ENCODE measurements around the gene GCLM.
"Not testable (repeated sequence)": the region's sequence is repeated elsewhere in the genome, so short reads cannot be mapped to it uniquely, and the experiment has no call there.

Gene GCLM

GRCh38 chr1:93864175-93864574, 45.1 kb downstream of the GCLM start:
- DNase-seq (ENCODE audit: low read depth): no peak
- TF ChIP-seq CTCF (IDR thresholded peaks at IDR 0.05; ENCODE audit: control insufficient read depth, insufficient read depth, low read depth, low read length, missing control alignments): no peak

DNA sequence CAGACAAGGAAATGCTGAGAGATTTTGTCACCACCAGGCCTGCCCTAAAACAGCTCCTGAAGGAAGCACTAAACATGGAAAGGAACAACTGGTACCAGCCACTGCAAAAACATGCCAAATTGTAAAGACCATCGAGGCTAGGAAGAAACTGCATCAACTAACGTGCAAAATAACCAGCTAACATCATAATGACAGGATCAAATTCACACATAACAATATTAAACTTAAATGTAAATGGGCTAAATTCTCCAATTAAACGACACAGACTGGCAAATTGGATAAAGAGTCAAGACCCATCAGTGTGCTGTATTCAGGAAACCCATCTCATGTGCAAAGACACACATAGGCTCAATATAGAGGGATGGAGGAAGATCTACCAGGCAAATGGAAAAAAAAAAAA, 51.6 kb downstream of the GCLM start:
- not testable (repeated sequence) for H3K4me3 ChIP-seq (ENCODE audit: control insufficient read depth, low read depth, low read length); DNase-seq (ENCODE audit: low read depth)

More at GRCh38 chr1:93864175-93864574, 45.1 kb downstream of the GCLM start:
- no peak overlapping the region for H3K4me3 ChIP-seq (ENCODE audit: control insufficient read depth, low read depth, low read length)

DNA sequence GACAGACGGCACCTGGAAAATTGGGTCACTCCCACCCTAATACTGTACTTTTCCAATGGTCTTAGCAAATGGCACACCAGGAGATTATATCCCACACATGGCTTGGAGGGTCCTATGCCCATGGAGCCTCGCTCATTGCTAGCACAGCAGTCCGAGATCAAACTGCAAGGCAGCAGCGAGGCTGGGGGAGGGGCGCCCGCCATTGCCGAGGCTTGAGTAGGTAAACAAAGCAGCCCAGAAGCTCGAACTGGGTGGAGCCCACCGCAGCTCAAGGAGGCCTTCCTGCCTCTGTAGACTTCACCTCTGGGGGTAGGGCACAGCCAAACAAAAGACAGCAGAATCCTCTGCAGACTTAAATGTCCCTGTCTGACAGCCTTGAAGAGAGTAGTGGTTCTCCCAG, 53.2 kb downstream of the GCLM start:
- DNase-seq (ENCODE audit: low read depth); H3K4me3 ChIP-seq (ENCODE audit: control insufficient read depth, low read depth, low read length): not testable (repeated sequence)

DNA sequence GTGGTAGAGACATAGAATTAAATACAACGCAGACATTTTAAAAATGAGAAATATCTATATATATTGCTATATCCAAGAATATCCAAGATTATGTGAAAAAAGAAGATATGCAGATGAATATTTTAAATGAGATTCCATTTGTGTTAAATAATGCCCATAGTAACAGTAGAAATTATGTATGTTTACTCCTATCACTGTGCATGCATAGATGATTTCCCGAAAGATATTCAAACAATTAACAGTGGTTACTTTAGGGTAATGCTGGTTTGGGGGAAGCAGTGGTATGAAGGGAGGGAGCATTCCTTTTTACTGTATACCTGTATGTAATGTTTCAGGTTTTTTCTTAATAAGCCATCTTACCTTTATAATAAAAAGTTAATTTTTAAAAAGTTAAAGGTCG, 55.3 kb downstream of the GCLM start:
- DNase-seq (ENCODE audit: low read depth): no peak
- TF ChIP-seq CTCF (IDR thresholded peaks at IDR 0.05; ENCODE audit: control insufficient read depth, insufficient read depth, low read depth, low read length, missing control alignments): no peak
- no peak overlapping the region for H3K4me3 ChIP-seq (ENCODE audit: control insufficient read depth, low read depth, low read length)

DNA sequence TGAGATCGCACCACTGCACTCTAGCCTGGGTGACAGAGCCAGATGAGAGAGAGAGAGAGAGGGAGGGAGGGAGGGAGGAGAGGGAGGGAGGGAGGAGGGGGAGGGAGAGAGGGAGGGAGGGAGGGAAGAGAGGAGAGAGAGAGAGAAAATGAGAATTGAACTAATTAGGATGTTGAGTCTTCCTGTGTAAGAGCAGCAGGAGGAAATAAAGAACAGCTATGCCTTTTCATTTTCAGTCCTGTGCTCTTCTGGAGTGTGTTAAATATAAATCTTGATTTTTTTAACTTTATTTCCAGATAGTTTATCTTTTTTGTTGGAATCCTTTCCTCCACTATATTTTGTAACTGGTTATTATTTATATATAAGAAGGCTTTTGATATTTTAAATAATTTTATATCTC, 57.4 kb downstream of the GCLM start:
- H3K4me3 ChIP-seq (ENCODE audit: control insufficient read depth, low read depth, low read length): no peak overlapping the region
- no peak for DNase-seq (ENCODE audit: low read depth)
- TF ChIP-seq CTCF (IDR thresholded peaks at IDR 0.05; ENCODE audit: control insufficient read depth, insufficient read depth, low read depth, low read length, missing control alignments): no peak

DNA sequence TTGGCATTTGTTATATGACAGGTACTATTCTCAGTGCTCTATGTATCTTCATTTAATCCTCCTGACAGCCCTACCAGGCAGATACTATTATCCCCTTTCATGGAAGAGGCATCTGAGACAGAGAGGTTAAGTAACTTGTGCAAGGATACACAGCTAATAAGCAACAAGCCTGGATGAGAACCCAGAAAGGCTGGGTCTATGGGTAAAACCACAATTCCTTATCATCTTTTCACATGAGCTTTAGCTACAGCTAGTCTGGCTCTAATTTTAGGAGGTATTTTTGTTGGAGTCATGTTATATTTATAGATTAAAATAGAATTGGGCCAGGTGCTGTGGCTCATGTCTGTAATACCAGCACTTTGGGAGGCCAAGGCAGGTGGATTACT, 57.9 kb downstream of the GCLM start:
- no peak overlapping the region for H3K4me3 ChIP-seq (ENCODE audit: control insufficient read depth, low read depth, low read length)
- DNase-seq (ENCODE audit: low read depth): no peak
- TF ChIP-seq CTCF (IDR thresholded peaks at IDR 0.05; ENCODE audit: control insufficient read depth, insufficient read depth, low read depth, low read length, missing control alignments): no peak

DNA sequence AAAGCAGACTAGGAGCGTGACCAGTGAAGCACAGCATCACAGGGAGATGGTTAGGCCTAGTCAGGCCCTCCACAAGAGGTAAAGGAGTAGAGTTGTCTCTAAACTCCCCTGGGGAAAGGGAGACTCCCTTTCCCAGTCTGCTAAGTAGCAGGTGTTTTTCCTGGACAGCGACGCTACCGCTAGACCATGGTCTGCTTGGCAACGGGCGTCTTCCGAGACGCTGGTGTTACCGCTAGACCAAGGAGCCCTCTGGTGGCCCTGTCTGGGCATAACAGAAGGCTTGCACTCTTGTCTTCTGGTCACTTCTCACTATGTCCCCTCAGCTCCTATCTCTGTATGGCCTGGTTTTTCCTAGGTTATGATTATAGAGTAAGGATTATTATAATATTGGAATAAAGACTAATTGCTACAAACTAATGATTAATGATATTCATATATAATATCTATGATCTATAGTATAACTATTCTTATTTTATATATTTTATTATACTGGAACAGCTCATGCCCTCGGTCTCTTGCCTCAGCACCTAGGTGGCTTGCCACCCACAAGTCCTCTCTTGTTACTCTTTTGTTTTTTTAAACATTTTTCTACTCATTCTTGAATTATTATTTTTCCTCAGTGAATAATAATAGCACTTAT, 58.4 kb downstream of the GCLM start:
- not testable (repeated sequence) for DNase-seq (ENCODE audit: low read depth); H3K4me3 ChIP-seq (ENCODE audit: control insufficient read depth, low read depth, low read length)
- peak; percentile 53 for TF ChIP-seq CTCF (IDR thresholded peaks at IDR 0.05; ENCODE audit: control insufficient read depth, insufficient read depth, low read depth, low read length, missing control alignments)

DNA sequence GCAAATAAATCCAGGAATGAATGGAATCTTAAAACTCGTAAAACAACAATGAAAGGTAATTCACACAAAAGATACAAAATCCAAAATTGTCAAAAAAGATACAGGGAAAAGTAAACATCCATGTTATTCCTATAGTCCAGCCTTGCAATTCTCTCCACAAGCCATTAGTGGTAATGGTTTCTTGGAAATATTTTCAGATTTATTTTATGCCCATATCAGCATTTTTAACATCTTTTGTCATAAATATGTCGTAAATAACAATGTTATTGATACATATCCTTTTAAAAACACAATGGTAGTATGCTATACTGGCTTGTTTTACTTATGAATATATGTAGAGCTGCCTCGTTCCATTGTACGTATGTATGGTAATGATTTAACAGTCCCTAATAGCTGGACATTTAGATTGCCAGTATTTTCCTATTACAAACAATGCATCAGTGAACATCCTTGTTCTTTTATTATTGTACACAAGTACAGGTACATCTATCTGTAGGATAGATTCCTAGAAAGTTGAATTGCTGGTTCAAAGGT, 60.8 kb downstream of the GCLM start:
- no peak for TF ChIP-seq CTCF (IDR thresholded peaks at IDR 0.05; ENCODE audit: control insufficient read depth, insufficient read depth, low read depth, low read length, missing control alignments)
- DNase-seq (ENCODE audit: low read depth): no peak

More for the DNA sequence above, 60.8 kb downstream of the GCLM start:
- H3K4me3 ChIP-seq (ENCODE audit: control insufficient read depth, low read depth, low read length): peak overlapping the region; percentile 78

Data from AG09309 (cell line).